Measurements from ENCODE around the gene HDAC9. TPM values are rescaled to one million over a fixed set of nuclear protein-coding genes. Genes with fewer than 3 reads are reported as not detected.

Gene HDAC9
- total and polyA plus RNA-seq, 2 of the 13 experiments (the other 11 are each of a cell fraction or from before 2014, with no cell fraction given), result 0.05 to 0.07 TPM

DNA sequence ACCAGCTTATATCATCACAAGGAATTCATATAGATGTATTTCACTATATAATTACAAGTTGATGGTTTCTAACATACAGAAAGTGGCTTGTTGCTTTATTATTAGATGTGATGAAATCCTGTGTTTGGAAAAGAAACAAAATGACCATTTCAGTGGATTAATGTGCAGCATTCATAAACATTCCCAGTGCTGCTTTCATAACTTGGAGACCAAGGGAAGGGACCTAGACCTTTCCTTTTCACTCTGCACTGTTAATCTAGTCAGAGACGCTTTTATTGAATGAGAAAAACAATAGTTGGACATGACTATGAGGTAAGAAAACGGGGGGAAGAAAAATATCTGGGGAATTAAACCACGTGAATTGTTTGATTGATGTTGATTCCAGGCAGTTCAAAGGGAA is 160.0 kb downstream of the HDAC9 start:
- in situ Hi-C loops (cut with HindIII; ENCODE audit: extremely low pct_ligation_motif_present, low pct_unique_long_range_greater_than_20kb), result no loop called here
- intact Hi-C loops (cut with micrococcal nuclease; ENCODE audit: unreplicated experiment), result no loop called here
- no peak overlapping the region for H3K4me2 ChIP-seq (ENCODE audit: low read depth, low read length)
- no peak overlapping the region for H3K4me3 ChIP-seq (replicated peaks in 1 of 3; ENCODE audit: insufficient read depth in 1 of 3, low read depth in 2 of 3, low read length in 3 of 3)
- H3K27me3 ChIP-seq (ENCODE audit: control insufficient read depth in 1 of 2, insufficient read depth in 2 of 2, low read length in 2 of 2), result no peaks in the 10 kb centered on the region
- H4K20me1 ChIP-seq (ENCODE audit: insufficient read depth, low read length), result no peaks in the 10 kb centered on the region
- H3K4me1 ChIP-seq (ENCODE audit: insufficient read depth, low read length), result no peaks in the 10 kb centered on the region
- ChIA-PET POLR2A (no interaction called here), CTCF (ENCODE audit: low intra/inter-chr PET ratio, low total read pairs) (no interaction called here)
- BruUV-seq (replicated peaks), result no TSS peak
- DNase-seq (ENCODE audit: low spot score), result no peak
- no peak for ATAC-seq
- WGBS (ENCODE audit: low lambda C conversion rate), result 1% methylated on average over 3 of the region's 3 CpGs
- no peaks in the 10 kb centered on the region for H3K9me3 ChIP-seq (ENCODE audit: low read length)
- H3K9ac ChIP-seq (ENCODE audit: insufficient read depth, low read depth, low read length), result no peak overlapping the region
- no peaks in the 10 kb centered on the region for H3K79me2 ChIP-seq (ENCODE audit: insufficient read depth, low read length)
- no peak for FAIRE-seq
- H3K36me3 ChIP-seq (replicated peaks in 1 of 2; ENCODE audit: control insufficient read depth in 1 of 2, insufficient read depth in 2 of 2, low read length in 2 of 2), result no peaks in the 10 kb centered on the region
- H3K27ac ChIP-seq (ENCODE audit: extremely low read length, insufficient read depth, low read length), result no peak overlapping the region
- TF ChIP-seq POLR2A (IDR thresholded peaks at IDR 0.05; ENCODE audit: insufficient read depth in 1 of 2, low read depth in 2 of 2, low read length in 2 of 2), result no peak
- TF ChIP-seq, protein P1, sequence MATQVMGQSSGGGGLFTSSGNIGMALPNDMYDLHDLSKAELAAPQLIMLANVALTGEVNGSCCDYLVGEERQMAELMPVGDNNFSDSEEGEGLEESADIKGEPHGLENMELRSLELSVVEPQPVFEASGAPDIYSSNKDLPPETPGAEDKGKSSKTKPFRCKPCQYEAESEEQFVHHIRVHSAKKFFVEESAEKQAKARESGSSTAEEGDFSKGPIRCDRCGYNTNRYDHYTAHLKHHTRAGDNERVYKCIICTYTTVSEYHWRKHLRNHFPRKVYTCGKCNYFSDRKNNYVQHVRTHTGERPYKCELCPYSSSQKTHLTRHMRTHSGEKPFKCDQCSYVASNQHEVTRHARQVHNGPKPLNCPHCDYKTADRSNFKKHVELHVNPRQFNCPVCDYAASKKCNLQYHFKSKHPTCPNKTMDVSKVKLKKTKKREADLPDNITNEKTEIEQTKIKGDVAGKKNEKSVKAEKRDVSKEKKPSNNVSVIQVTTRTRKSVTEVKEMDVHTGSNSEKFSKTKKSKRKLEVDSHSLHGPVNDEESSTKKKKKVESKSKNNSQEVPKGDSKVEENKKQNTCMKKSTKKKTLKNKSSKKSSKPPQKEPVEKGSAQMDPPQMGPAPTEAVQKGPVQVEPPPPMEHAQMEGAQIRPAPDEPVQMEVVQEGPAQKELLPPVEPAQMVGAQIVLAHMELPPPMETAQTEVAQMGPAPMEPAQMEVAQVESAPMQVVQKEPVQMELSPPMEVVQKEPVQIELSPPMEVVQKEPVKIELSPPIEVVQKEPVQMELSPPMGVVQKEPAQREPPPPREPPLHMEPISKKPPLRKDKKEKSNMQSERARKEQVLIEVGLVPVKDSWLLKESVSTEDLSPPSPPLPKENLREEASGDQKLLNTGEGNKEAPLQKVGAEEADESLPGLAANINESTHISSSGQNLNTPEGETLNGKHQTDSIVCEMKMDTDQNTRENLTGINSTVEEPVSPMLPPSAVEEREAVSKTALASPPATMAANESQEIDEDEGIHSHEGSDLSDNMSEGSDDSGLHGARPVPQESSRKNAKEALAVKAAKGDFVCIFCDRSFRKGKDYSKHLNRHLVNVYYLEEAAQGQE (IDR thresholded peaks at IDR 0.05; ENCODE audit: borderline replicate concordance in 1 of 2, low read depth in 1 of 2, low read length in 2 of 2), result no peak
- TF ChIP-seq, protein P2, sequence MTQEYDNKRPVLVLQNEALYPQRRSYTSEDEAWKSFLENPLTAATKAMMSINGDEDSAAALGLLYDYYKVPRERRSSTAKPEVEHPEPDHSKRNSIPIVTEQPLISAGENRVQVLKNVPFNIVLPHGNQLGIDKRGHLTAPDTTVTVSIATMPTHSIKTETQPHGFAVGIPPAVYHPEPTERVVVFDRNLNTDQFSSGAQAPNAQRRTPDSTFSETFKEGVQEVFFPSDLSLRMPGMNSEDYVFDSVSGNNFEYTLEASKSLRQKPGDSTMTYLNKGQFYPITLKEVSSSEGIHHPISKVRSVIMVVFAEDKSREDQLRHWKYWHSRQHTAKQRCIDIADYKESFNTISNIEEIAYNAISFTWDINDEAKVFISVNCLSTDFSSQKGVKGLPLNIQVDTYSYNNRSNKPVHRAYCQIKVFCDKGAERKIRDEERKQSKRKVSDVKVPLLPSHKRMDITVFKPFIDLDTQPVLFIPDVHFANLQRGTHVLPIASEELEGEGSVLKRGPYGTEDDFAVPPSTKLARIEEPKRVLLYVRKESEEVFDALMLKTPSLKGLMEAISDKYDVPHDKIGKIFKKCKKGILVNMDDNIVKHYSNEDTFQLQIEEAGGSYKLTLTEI (CRISPR knock-in tag; conservative IDR thresholded peaks at IDR 0.05), result no peak
- TF ChIP-seq, protein P3, sequence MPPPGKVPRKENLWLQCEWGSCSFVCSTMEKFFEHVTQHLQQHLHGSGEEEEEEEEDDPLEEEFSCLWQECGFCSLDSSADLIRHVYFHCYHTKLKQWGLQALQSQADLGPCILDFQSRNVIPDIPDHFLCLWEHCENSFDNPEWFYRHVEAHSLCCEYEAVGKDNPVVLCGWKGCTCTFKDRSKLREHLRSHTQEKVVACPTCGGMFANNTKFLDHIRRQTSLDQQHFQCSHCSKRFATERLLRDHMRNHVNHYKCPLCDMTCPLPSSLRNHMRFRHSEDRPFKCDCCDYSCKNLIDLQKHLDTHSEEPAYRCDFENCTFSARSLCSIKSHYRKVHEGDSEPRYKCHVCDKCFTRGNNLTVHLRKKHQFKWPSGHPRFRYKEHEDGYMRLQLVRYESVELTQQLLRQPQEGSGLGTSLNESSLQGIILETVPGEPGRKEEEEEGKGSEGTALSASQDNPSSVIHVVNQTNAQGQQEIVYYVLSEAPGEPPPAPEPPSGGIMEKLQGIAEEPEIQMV (CRISPR knock-in tag; IDR thresholded peaks at IDR 0.05; ENCODE audit: low read depth), result no peak
- no peak overlapping the region for H2AFZ ChIP-seq (ENCODE audit: low read length)
